NCI-H524 treated with DMSO at 0.1 percent for 48 hours (cell line): ENCODE data around the gene TNS3.

ENCODE experiments used
- DNase-seq: peaks from one replicate; lab custom pipeline; 2025; lab: John Stamatoyannopoulos, UW

The TNS3 gene

GRCh38 chr7:47581438-47581803 is 490 bp downstream of the TNS3 start:
- no peak for DNase-seq

GRCh38 chr7:47580811-47581331 is 1.0 kb downstream of the TNS3 start:
- no peak for DNase-seq

- DNase-seq = no peak
Measured at GRCh38 chr7:47580175-47580706, 1.7 kb downstream of the TNS3 start.

- no peak for DNase-seq
Measured at GRCh38 chr7:47579458-47579857, 2.5 kb downstream of the TNS3 start.

- no peak for DNase-seq
Measured at GRCh38 chr7:47578579-47579270, 3.2 kb downstream of the TNS3 start.

- no peak for DNase-seq
Measured at GRCh38 chr7:47577321-47577919, 4.5 kb downstream of the TNS3 start.

- no peak for DNase-seq
Measured at GRCh38 chr7:47576866-47577306, 5.0 kb downstream of the TNS3 start.

GRCh38 chr7:47576031-47576865 is 5.7 kb downstream of the TNS3 start:
- no peak for DNase-seq

- no peak for DNase-seq
Measured at GRCh38 chr7:47574482-47575329, 7.2 kb downstream of the TNS3 start.

- DNase-seq = no peak
Measured at GRCh38 chr7:47573758-47574481, 8.0 kb downstream of the TNS3 start.

GRCh38 chr7:47572939-47573757 is 8.8 kb downstream of the TNS3 start:
- DNase-seq = no peak

GRCh38 chr7:47572094-47572445 is 9.8 kb downstream of the TNS3 start:
- DNase-seq = no peak

- no peak for DNase-seq
Measured at GRCh38 chr7:47571331-47572093, 10.4 kb downstream of the TNS3 start.

- DNase-seq = no peak
Measured at GRCh38 chr7:47570649-47571050, 11.3 kb downstream of the TNS3 start.

- no peak for DNase-seq
Measured at GRCh38 chr7:47568547-47568946, 13.4 kb downstream of the TNS3 start.

- DNase-seq = no peak
Measured at GRCh38 chr7:47568056-47568455, 13.9 kb downstream of the TNS3 start.

GRCh38 chr7:47565640-47566250 is 16.2 kb downstream of the TNS3 start:
- no peak for DNase-seq

GRCh38 chr7:47563521-47563920 is 18.4 kb downstream of the TNS3 start:
- DNase-seq = no peak
